ENCODE results near the gene PPP2CA. TPM values are rescaled to one million over a fixed set of nuclear protein-coding genes. Genes with fewer than 3 reads are reported as not detected.

Gene PPP2CA
- total and polyA plus RNA-seq, 10 donors: 23.5 to 175 (median 105) TPM

DNA sequence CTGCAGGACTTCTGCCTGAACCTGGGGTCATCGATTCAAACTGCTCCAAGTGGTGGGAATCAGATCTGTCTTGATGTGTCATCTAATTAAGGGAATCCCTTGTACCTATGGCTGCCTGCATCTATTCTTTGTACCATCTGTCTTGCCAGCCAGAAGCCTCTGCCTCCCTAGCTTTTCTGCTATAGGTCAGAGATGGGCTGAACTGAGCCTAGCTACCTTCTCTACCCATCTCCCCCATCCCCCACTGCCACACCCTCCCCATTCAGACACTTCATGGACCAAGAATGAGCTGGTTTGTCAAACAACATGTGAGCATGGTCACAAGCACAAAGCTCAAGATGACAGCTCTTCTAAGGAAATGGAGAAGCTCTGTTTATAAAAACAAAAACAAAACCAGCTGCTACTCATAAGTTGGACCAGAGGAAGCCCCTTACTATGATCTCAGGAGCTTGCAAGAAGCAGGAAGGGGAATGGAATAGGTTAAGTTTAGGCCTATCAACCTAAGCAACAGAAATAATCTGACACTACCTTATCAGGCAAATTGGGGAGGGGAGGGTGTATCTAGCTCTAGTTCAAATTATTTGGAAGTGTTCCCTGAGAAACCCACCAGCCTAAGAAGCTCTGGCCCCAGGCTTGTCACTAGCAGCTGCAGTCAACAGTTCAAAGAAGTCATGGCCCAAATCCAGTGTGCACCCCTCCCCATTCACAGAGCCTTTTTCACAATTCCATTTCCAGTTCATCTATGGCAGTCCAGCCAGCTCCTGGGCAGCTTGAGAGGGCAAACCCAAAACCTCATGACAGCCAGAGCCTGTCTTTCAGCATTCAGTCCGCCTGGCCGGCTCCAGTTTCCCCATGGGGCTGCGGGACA is 79.0 kb downstream of the PPP2CA start:
- peaks cover 0 to 100% (median 66%) of the 10 kb centered on the region in 6 donors for H3K36me3 ChIP-seq
- H3K27ac ChIP-seq: peak overlapping the region in 1 of 8 donors; percentile 52
- TF ChIP-seq POLR2A (IDR thresholded peaks at IDR 0.05): no peak
- peak in 1 of 3 donors; percentile 11 for TF ChIP-seq POLR2AphosphoS5 (IDR thresholded peaks at IDR 0.05)
- no peaks in the 10 kb centered on the region for H3K9me3 ChIP-seq
- peak; percentile 53 for DNase-seq
- intact Hi-C loops (cut with DNase I; ENCODE audit: low total_unique reads): loop anchor here (5.0 kb wide), 1 partner anchor 45 kb away; no protein-coding TSS in a partner anchor
- peaks cover 5 to 59% (median 35%) of the 10 kb centered on the region in 6 donors for H3K4me1 ChIP-seq
- no peaks in the 10 kb centered on the region for H3K27me3 ChIP-seq (replicated peaks in 1 of 7)
- WGBS, 5 donors: 84 to 99% (median 92%) methylated on average over 4 of the region's 4 CpGs
- no peak overlapping the region for H3K4me3 ChIP-seq

DNA sequence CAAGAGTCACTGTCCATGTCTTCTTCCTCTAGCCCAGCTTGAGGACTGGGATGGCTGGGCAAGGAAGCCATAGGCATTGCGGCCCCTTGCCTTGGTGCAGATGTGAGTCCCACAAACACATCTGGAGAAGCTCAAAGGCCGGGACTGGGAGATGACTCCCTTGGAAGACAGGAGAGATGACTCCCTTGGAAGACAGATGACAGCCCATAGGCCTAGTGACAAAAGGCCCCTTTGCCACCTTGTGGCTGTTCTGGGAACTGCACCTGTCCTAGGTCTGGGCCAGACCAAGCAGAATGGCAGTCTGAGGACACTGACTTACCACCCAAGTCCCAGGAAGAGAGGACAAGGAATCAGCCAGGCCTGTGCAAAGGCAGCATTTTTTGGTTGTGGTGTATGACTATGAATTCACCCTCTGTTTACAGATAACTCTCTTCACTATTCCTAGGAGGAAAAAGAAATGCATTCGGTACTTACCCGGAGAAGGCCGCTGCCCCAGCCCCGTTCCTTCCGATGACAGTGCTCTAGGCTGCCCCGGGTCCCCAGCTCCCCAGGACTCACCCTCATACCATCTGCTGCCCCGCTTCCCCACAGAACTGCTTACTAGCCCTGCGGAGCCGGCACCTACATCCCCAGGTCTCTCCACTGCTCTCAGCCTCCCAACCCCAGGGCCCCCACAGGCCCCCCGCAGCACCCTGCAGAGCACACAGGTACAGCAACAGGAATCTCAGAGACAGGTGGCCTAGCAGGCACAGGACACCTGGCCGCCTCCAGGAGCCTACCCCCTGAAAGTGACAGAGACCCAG is 79.9 kb downstream of the PPP2CA start:
- WGBS, 5 donors: 87 to 94% (median 90%) methylated on average over 12 to 13 of the region's 13 CpGs
- Histone ChIP-seq H3K4me3 (no peak overlapping the region), H3K9me3 (no peaks in the 10 kb centered on the region), H3K27ac (peak overlapping the region in 3 of 8 donors; percentile 12 to 52 (median 47)), H3K4me1 (peaks cover 3 to 58% (median 30%) of the 10 kb centered on the region in 6 donors), H3K27me3 (replicated peaks in 1 of 7) (no peaks in the 10 kb centered on the region), H3K36me3 (peaks cover 0 to 100% (median 64%) of the 10 kb centered on the region in 6 donors)
- intact Hi-C loops (cut with DNase I; ENCODE audit: low total_unique reads): loop anchor here (5.0 kb wide), 1 partner anchor 44 kb away; no protein-coding TSS in a partner anchor
- TF ChIP-seq, protein P1, sequence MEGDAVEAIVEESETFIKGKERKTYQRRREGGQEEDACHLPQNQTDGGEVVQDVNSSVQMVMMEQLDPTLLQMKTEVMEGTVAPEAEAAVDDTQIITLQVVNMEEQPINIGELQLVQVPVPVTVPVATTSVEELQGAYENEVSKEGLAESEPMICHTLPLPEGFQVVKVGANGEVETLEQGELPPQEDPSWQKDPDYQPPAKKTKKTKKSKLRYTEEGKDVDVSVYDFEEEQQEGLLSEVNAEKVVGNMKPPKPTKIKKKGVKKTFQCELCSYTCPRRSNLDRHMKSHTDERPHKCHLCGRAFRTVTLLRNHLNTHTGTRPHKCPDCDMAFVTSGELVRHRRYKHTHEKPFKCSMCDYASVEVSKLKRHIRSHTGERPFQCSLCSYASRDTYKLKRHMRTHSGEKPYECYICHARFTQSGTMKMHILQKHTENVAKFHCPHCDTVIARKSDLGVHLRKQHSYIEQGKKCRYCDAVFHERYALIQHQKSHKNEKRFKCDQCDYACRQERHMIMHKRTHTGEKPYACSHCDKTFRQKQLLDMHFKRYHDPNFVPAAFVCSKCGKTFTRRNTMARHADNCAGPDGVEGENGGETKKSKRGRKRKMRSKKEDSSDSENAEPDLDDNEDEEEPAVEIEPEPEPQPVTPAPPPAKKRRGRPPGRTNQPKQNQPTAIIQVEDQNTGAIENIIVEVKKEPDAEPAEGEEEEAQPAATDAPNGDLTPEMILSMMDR (IDR thresholded peaks at IDR 0.05 in 8 of 11, conservative IDR thresholded peaks at IDR 0.05 in 3 of 11): peak; percentile 91 to 98 (median 98)
- TF ChIP-seq POLR2A (IDR thresholded peaks at IDR 0.05) (no peak), POLR2AphosphoS5 (IDR thresholded peaks at IDR 0.05) (peak in 2 of 3 donors; percentile 50 to 67)
- DNase-seq: peak; percentile 91

DNA sequence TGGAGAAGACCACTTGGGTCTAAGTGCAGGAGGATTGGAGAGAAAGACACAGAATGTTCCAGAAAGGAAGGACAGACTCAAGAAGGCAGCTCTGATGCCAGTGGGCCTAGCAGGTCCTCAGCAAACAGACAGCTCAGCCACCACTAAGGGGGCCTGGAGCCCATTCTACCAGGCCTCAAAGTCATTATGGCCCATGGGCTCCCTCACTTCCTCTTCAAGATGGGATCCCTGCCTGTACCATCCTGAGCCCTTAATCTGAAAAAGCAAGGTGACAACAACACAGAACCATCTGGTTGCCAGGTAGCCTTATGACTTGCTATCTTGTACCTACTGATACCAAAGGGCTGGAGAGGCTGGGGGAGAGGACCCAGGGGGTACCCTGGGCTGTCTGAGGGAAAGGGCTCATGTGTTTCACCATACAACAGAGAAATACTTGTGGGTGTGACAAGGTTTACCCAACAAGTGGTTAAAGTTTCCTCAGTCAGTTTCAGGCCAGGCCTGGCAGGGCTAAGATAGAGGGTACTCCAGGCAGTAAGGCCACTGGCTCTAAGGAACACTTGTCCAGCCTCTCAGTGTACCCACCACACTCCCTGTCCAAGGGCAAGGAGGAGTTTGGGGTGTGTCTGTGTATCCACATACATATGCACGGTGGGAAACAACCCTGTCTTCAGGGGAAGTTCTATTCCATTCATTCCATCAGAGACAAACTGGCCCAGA is 80.7 kb downstream of the PPP2CA start:
- 48 to 69% (median 60%) methylated on average over 1 of the region's 1 CpG; no CpG with 5 or more reads in 1 of the 5 donors for WGBS, 5 donors
- intact Hi-C loops (cut with DNase I; ENCODE audit: low total_unique reads): loop anchor here (5.0 kb wide), 1 partner anchor 43 kb away; no protein-coding TSS in a partner anchor
- no peak for TF ChIP-seq POLR2AphosphoS5 (IDR thresholded peaks at IDR 0.05)
- TF ChIP-seq, protein P1 (IDR thresholded peaks at IDR 0.05 in 8 of 11, conservative IDR thresholded peaks at IDR 0.05 in 3 of 11): no peak
- no peak for TF ChIP-seq POLR2A (IDR thresholded peaks at IDR 0.05)
- DNase-seq: no peak
- Histone ChIP-seq H3K27ac (peak overlapping the region in 4 of 8 donors; percentile 4 to 52 (median 30)), H3K9me3 (no peaks in the 10 kb centered on the region), H3K27me3 (replicated peaks in 1 of 7) (no peaks in the 10 kb centered on the region), H3K4me1 (peaks cover 11 to 58% (median 30%) of the 10 kb centered on the region in 6 donors), H3K4me3 (no peak overlapping the region), H3K36me3 (peaks cover 0 to 100% (median 62%) of the 10 kb centered on the region in 6 donors)

Small RNA genes lying within 50 kb of the gene (microRNA-seq; reads per million reads assigned to microRNA genes)
- 0.28 to 0.36 (median 0.35) reads per million in 3 donors for gene MIR3661

Small RNA genes lying within 50 kb of the gene (small RNA-seq; reads per million reads assigned to genes)
- 0 reads per million in 4 donors for gene MIR3661

Other genes with a start within 250 kb of the PPP2CA start
- gene VDAC1, start 221.1 kb downstream of the PPP2CA start, total RNA-seq: 100 to 1,000 TPM in 1 of 7 donors, 10 to 100 TPM in 6; 69.2 to 100 (median 86.4) TPM
- gene VDAC1, start 221.1 kb downstream of the PPP2CA start, polyA plus RNA-seq: 10 to 100 TPM; 53.3 to 84.0 (median 76.2) TPM
- 10 to 100 TPM; 29.0 to 88.3 (median 53.7) TPM for gene TCF7, start 111.4 kb downstream of the PPP2CA start, total RNA-seq
- gene TCF7, start 111.4 kb downstream of the PPP2CA start, polyA plus RNA-seq: 10 to 100 TPM; 13.7 to 24.3 (median 18.1) TPM
- gene SKP1, start 49.1 kb downstream of the PPP2CA start, total RNA-seq: 100 to 1,000 TPM; 121 to 246 (median 193) TPM
- 100 to 1,000 TPM; 142 to 354 (median 228) TPM for gene SKP1, start 49.1 kb downstream of the PPP2CA start, polyA plus RNA-seq
- gene CDKL3, start 141.1 kb upstream of the PPP2CA start, total RNA-seq: 1 to 10 TPM in 3 of 7 donors, under 1 TPM in 1, not detected in 3; 0.87 to 2.9 (median 1.3) TPM
- gene CDKL3, start 141.1 kb upstream of the PPP2CA start, polyA plus RNA-seq: 1 to 10 TPM; 1.5 to 2.5 (median 2.5) TPM
- 100 to 1,000 TPM in 5 of 7 donors, 10 to 100 TPM in 2; 67.7 to 117 (median 102) TPM for gene UBE2B, start 145.5 kb upstream of the PPP2CA start, total RNA-seq
- 100 to 1,000 TPM in 1 of 3 donors, 10 to 100 TPM in 2; 97.0 to 112 (median 98.7) TPM for gene UBE2B, start 145.5 kb upstream of the PPP2CA start, polyA plus RNA-seq
- 10 to 100 TPM; 13.1 to 16.5 (median 14.2) TPM for gene CDKN2AIPNL, start 185.8 kb upstream of the PPP2CA start, total RNA-seq
- gene CDKN2AIPNL, start 185.8 kb upstream of the PPP2CA start, polyA plus RNA-seq: 10 to 100 TPM; 24.5 to 42.7 (median 30.8) TPM

Data from spleen (tissue), 11 donors.